Muscle of leg (tissue), 11 donors: ENCODE data around the gene TRPT1. TPM values are rescaled to one million over a fixed set of nuclear protein-coding genes. Genes with fewer than 3 reads are reported as not detected.
A peak's percentile ranks its signal among the peaks of the same experiment; 100 is the strongest.

ENCODE experiments used
- DNase-seq: peaks from one replicate; pipeline ENCODE4 v3.0.0; 2013
- H3K27ac ChIP-seq: one replicate; pipeline ENCODE4 v1.5.1; 2013; ENCODE audit warnings: mild to moderate bottlenecking, low read length, control low read depth
- H3K27me3 ChIP-seq: one replicate; pipeline ENCODE4 v1.6.1; 2013; ENCODE audit warnings: low read length; ENCODE audit not compliant: control insufficient read depth, insufficient read depth
- H3K36me3 ChIP-seq: one replicate; pipeline ENCODE4 v1.6.1; 2013; ENCODE audit warnings: low read length; ENCODE audit not compliant: control insufficient read depth, insufficient read depth
- H3K4me1 ChIP-seq: one replicate; pipeline ENCODE4 v1.6.1; 2013; ENCODE audit warnings: low read length; ENCODE audit not compliant: control insufficient read depth, insufficient read depth
- H3K4me3 ChIP-seq: one replicate; pipeline ENCODE4 v1.5.1; 2013; ENCODE audit warnings: low read length, control low read depth
- H3K9me3 ChIP-seq: replicated peaks from 2 replicates; pipeline ENCODE4 v1.6.1; 2013; ENCODE audit warnings: low read depth, low read length; ENCODE audit not compliant: control insufficient read depth
- whole genome bisulfite sequencing: methylation state at CpG from one replicate; pipeline ENCODE4 v1.1.5; 2013; ENCODE audit warnings: missing lambda C conversion rate; ENCODE audit not compliant: insufficient coverage; 5-methylcytosine and 5-hydroxymethylcytosine counted together
- polyA plus RNA-seq, 8 donors: library from polyadenylated mRNA; unstranded; fragments of 120-200 nt; gene quantifications; one replicate each; pipeline versions ENCODE4 v1.2.1 to v1.2.3, GENCODE V29; 2013; ENCODE audit warnings: inconsistent platforms in 1 of 8, low replicate concordance in 1 of 8; ENCODE audit not compliant: insufficient read length in 8 of 8, insufficient read depth in 1 of 8
- total RNA-seq: library from RNA; stranded (reverse); fragments of 120-200 nt; gene quantifications from one replicate; pipeline ENCODE4 v1.2.4, GENCODE V29; 2013

Gene TRPT1
- total and polyA plus RNA-seq, 9 donors: 42.3 to 78.9 (median 68.9) TPM

GRCh38 chr11:64208796-64209562 is 17.0 kb downstream of the TRPT1 start:
- peak; percentile 30 for DNase-seq
- Histone ChIP-seq H3K27ac (peak overlapping the region; percentile 94), H3K27me3 (no peaks in the 10 kb centered on the region), H3K4me3 (no peak overlapping the region), H3K9me3 (no peaks in the 10 kb centered on the region), H3K4me1 (peaks cover 56% of the 10 kb centered on the region), H3K36me3 (peaks cover 26% of the 10 kb centered on the region)
- 68% methylated on average over 18 of the region's 18 CpGs for WGBS

- Histone ChIP-seq H3K4me1 (peaks cover 59% of the 10 kb centered on the region), H3K9me3 (no peaks in the 10 kb centered on the region), H3K27ac (peak overlapping the region; percentile 94), H3K4me3 (peak overlapping the region; percentile 20), H3K36me3 (peaks cover 33% of the 10 kb centered on the region), H3K27me3 (no peaks in the 10 kb centered on the region)
- peak; percentile 33 for DNase-seq
- WGBS: 71% methylated on average over 17 of the region's 23 CpGs
These were observed 17.7 kb downstream of the TRPT1 start for GRCh38 chr11:64208086-64208795.

DNA sequence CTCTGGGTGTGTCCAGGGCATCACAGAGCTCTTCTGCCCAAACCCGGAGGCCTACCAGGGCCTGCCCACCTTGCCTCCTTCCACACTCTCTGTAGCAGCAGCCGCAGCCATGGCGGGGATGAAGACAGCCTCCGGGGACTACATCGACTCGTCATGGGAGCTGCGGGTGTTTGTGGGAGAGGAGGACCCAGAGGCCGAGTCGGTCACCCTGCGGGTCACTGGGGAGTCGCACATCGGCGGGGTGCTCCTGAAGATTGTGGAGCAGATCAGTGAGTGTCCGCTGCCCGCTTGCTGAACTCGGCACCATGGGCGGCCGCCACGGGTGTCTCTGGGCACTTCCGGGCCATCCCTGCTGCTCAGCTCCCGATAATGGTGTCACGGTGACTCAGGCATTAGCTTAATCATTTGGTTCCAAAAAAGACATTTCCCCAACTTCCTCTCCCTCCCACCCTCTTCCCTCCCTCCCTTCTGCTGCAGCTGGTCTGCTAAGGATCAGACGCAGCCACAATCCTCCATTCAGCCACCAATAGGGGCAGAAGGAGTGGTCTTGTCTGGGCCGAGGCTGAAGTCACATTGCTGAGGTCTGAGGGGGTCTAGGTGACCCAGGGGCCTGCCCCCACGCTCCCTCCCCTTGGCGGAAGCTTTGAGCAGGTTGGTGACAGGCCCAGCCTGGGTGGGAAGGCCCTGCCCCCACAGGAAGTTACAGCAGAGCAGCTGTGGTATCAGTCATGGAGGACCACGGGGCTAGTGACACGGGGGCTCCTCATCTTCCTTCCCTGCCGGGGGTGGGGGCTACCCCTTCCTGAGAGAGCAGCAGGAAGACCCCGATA is 18.5 kb downstream of the TRPT1 start:
- WGBS: 29% methylated on average over 19 of the region's 30 CpGs
- no peaks in the 10 kb centered on the region for H3K27me3 ChIP-seq
- H3K4me3 ChIP-seq: peak overlapping the region; percentile 20
- H3K27ac ChIP-seq: peak overlapping the region; percentile 94
- peak; percentile 91 for DNase-seq
- no peaks in the 10 kb centered on the region for H3K9me3 ChIP-seq
- peaks cover 41% of the 10 kb centered on the region for H3K36me3 ChIP-seq
- peaks cover 59% of the 10 kb centered on the region for H3K4me1 ChIP-seq

DNA sequence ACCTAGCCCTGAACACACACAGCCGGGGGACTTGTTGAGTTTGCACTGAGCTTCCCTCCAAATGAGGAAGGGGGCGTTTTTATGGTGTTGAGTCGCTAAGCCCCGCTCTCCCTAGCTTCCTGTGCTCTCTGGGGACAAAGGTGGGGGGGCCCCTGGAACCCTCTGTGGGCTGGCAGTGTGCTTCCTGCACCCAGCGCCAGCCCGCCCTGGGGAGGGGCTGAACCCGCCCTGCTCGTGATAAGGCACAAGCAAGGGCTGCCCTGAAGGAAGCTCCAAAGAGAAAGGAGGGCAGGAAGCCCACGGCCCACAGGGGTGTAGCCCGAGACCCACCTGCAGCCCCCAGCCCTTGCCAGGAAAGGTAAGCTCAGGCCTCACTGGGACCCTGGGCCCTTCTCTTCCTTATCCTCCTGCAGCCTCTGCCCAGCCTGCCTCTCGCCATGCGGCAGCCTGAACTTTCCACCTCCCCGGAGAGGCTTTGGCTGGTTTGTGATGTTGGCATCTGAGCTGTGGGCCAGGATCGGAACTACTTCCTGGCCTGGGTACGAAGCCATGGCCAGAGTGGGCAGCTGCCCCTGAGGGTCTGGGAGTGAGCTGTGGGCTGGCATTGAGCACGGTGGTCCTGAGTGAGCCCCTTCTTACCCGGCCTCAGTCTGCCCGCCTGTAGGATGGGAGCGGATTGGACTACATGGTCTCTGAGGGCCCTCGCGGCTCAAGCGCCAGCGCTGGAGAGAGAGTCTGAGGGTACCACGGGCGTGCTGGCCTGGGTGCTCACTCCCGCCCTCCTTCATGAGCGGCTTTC is 19.3 kb downstream of the TRPT1 start, which contains the start of gene FERMT3:
Gene FERMT3, plus strand, starts transcription at position 265 of the 799 bp plus-strand sequence. CDS start 644 bp downstream, outside the sequence.
- 66% methylated on average over 20 of the region's 27 CpGs for WGBS
- H3K4me3 ChIP-seq: peak within 1 kb of the TSS; percentile 20
- H3K27me3 ChIP-seq: no peaks in the 10 kb centered on the region
- peak within 1 kb of the TSS; percentile 94 for H3K27ac ChIP-seq
- DNase-seq: peak; percentile 72
- peaks cover 45% of the 10 kb centered on the region for H3K36me3 ChIP-seq
- peaks cover 59% of the 10 kb centered on the region for H3K4me1 ChIP-seq
- H3K9me3 ChIP-seq: no peaks in the 10 kb centered on the region

GRCh38 chr11:64204464-64204989 is 21.5 kb downstream of the TRPT1 start:
- H3K4me3 ChIP-seq: no peak overlapping the region
- H3K27me3 ChIP-seq: no peaks in the 10 kb centered on the region
- peak overlapping the region; percentile 40 for H3K27ac ChIP-seq
- peak; percentile 93 for DNase-seq
- WGBS: 28% methylated on average over 2 of the region's 7 CpGs
- H3K9me3 ChIP-seq: no peaks in the 10 kb centered on the region
- H3K36me3 ChIP-seq: peaks cover 61% of the 10 kb centered on the region
- H3K4me1 ChIP-seq: peaks cover 53% of the 10 kb centered on the region

- H3K27me3 ChIP-seq: no peaks in the 10 kb centered on the region
- DNase-seq: no peak
- peaks cover 48% of the 10 kb centered on the region for H3K4me1 ChIP-seq
- H3K36me3 ChIP-seq: peaks cover 61% of the 10 kb centered on the region
- peak overlapping the region; percentile 38 for H3K27ac ChIP-seq
- H3K9me3 ChIP-seq: no peaks in the 10 kb centered on the region
- no CpG with 5 or more reads among the region's 16 CpGs for WGBS
- no peak overlapping the region for H3K4me3 ChIP-seq
These were observed 21.9 kb downstream of the TRPT1 start for GRCh38 chr11:64204080-64204440.

DNA sequence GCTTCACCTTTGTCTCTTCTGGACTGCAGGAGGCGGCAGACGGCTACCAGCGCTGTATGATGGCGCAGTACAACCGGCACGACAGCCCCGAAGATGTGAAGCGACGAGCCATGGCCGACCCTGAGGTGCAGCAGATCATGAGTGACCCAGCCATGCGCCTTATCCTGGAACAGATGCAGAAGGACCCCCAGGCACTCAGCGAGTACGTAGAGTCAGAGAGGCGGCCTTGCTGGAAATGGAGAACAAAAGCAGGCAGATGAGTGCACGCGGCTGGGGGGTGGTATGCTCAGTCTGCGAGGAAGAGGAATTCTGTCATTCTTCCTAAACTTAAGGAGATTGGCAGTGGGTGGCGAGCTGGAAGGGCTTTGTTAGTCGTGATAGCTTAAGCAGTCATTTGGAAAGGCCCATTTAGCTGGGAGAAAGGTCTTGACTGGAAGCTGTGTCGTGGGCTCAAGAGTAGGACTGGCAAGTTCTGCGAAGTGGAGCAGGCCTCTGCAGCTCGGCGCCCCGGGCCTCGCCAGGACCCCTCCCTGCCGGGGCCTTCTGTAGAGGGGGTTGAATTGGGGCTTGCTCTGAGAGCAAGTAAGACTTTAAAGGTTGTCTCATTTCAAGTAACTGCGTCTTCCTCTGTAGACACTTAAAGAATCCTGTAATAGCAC is 22.4 kb downstream of the TRPT1 start:
- H3K36me3 ChIP-seq: peaks cover 64% of the 10 kb centered on the region
- no peak overlapping the region for H3K4me3 ChIP-seq
- H3K4me1 ChIP-seq: peaks cover 43% of the 10 kb centered on the region
- no peaks in the 10 kb centered on the region for H3K27me3 ChIP-seq
- H3K27ac ChIP-seq: no peak overlapping the region
- H3K9me3 ChIP-seq: no peaks in the 10 kb centered on the region
- DNase-seq: no peak
- WGBS: 90% methylated on average over 19 of the region's 27 CpGs

GRCh38 chr11:64202992-64203391 is 23.0 kb downstream of the TRPT1 start:
- peaks cover 69% of the 10 kb centered on the region for H3K36me3 ChIP-seq
- no peaks in the 10 kb centered on the region for H3K27me3 ChIP-seq
- no peak overlapping the region for H3K27ac ChIP-seq
- no peaks in the 10 kb centered on the region for H3K9me3 ChIP-seq
- WGBS: 88% methylated on average over 9 of the region's 9 CpGs
- peaks cover 38% of the 10 kb centered on the region for H3K4me1 ChIP-seq
- DNase-seq: no peak
- H3K4me3 ChIP-seq: no peak overlapping the region

DNA sequence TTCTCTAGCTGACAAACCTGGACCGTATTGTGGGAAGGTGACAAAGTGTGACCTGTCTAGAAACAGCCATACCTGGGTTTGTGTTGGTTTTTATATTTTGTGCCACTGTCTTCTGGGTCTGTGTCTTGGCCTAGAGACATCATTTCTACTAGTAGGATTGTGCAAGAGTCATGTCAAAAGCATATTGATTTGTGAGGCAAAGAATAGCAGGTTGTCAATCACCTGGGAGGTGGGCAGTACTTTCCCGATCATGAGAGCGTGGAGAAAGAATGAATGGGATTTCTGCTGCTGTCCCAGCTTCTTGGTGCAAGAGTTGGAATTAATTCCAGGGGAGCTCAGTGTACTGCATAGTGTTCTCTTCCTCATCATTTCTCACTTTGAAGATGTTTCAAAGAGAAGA is 24.4 kb downstream of the TRPT1 start:
- 60% methylated on average over 1 of the region's 3 CpGs for WGBS
- Histone ChIP-seq H3K27ac (no peak overlapping the region), H3K4me3 (no peak overlapping the region), H3K36me3 (peaks cover 69% of the 10 kb centered on the region), H3K4me1 (peaks cover 23% of the 10 kb centered on the region), H3K9me3 (no peaks in the 10 kb centered on the region), H3K27me3 (no peaks in the 10 kb centered on the region)
- no peak for DNase-seq
